IPS-NIHi11 (cell line): ENCODE measurements around the gene RCBTB1.
"Not testable (repeated sequence)": the region's sequence is repeated elsewhere in the genome, so short reads cannot be mapped to it uniquely, and the experiment has no call there.

Source experiments
- DNase-seq: peaks from one replicate; pipeline ENCODE4 v3.0.0; 2012; ENCODE audit warnings: mixed read lengths, low spot score

RCBTB1 gene

GRCh38 chr13:49604570-49604969 lies 19.2 kb upstream of the RCBTB1 start:
- no peak for DNase-seq

GRCh38 chr13:49602615-49603014 lies 17.3 kb upstream of the RCBTB1 start:
- not testable (repeated sequence) for DNase-seq

GRCh38 chr13:49602005-49602404 lies 16.6 kb upstream of the RCBTB1 start:
- DNase-seq: no peak

GRCh38 chr13:49597043-49597641 lies 11.8 kb upstream of the RCBTB1 start:
- no peak for DNase-seq

- no peak for DNase-seq
Observed at GRCh38 chr13:49596221-49596620, 10.9 kb upstream of the RCBTB1 start.

GRCh38 chr13:49594576-49594975 lies 9.2 kb upstream of the RCBTB1 start:
- no peak for DNase-seq

GRCh38 chr13:49593876-49594275 lies 8.5 kb upstream of the RCBTB1 start:
- DNase-seq: not testable (repeated sequence)

- not testable (repeated sequence) for DNase-seq
Observed at GRCh38 chr13:49590714-49591113, 5.4 kb upstream of the RCBTB1 start.

- DNase-seq: no peak
Observed at GRCh38 chr13:49587311-49587847, 2.0 kb upstream of the RCBTB1 start.

- no peak for DNase-seq
Observed at GRCh38 chr13:49586717-49587116, 1.4 kb upstream of the RCBTB1 start.

- DNase-seq: no peak
Observed at GRCh38 chr13:49584771-49585182, 581 bp downstream of the RCBTB1 start.

GRCh38 chr13:49580980-49581680 lies 4.2 kb downstream of the RCBTB1 start:
- no peak for DNase-seq

GRCh38 chr13:49579501-49579900 lies 5.9 kb downstream of the RCBTB1 start:
- no peak for DNase-seq

GRCh38 chr13:49571299-49572240 lies 13.8 kb downstream of the RCBTB1 start:
- DNase-seq: no peak

GRCh38 chr13:49569993-49570689 lies 15.2 kb downstream of the RCBTB1 start:
- DNase-seq: no peak

- no peak for DNase-seq
Observed at GRCh38 chr13:49567491-49567890, 17.9 kb downstream of the RCBTB1 start.

GRCh38 chr13:49566461-49566860 lies 18.9 kb downstream of the RCBTB1 start:
- DNase-seq: no peak

- DNase-seq: not testable (repeated sequence)
Observed at GRCh38 chr13:49565461-49565860, 19.9 kb downstream of the RCBTB1 start.

- no peak for DNase-seq
Observed at GRCh38 chr13:49563516-49563915, 21.8 kb downstream of the RCBTB1 start.

- DNase-seq: no peak
Observed at GRCh38 chr13:49561062-49561410, 24.3 kb downstream of the RCBTB1 start.

GRCh38 chr13:49560270-49561061 lies 24.9 kb downstream of the RCBTB1 start:
- peak; percentile 28 for DNase-seq
